ENCODE results near the gene LTBP3. TPM values are rescaled to one million over a fixed set of nuclear protein-coding genes. Genes with fewer than 3 reads are reported as not detected.

The LTBP3 gene
- total and polyA plus RNA-seq, 9 of the 15 experiments (the other 6 are each of a cell fraction or from before 2014, with no cell fraction given): 0.06 to 20.5 (median 4.8) TPM

- POLR2A ChIA-PET: interaction anchor here (0.6 to 27.6 kb wide), 65 partner anchors 10 to 721 kb away, joined by 3 to 2118 read pairs (median 11); partner anchors contain the start of genes CCDC85B, CDC42EP2, DPF2 and EHBP1L1
- H3K27ac ChIP-seq (ENCODE audit: extremely low read depth, low read depth, low read length): peak overlapping the region; percentile 99
- H3K4me2 ChIP-seq (ENCODE audit: insufficient read depth, low read length): peak overlapping the region; percentile 91
- H3K36me3 ChIP-seq (ENCODE audit: control insufficient read depth, insufficient read depth, low read length): peaks cover 42% of the 10 kb centered on the region
- peaks cover 30 to 31% of the 10 kb centered on the region in 2 experiments for H3K4me1 ChIP-seq (replicated peaks in 1 of 2; ENCODE audit: control insufficient read depth in 2 of 2, insufficient read depth in 2 of 2, low read length in 2 of 2)
- CTCF ChIA-PET (ENCODE audit: low intra/inter-chr PET ratio): no interaction called here
- in situ Hi-C loops (cut with MboI) (no loop called here), intact Hi-C loops (cut with micrococcal nuclease) (no loop called here)
- H2AFZ ChIP-seq (ENCODE audit: low read depth, low read length): peak overlapping the region; percentile 27; the same call in 1 of the 2 replicates
- FAIRE-seq (no peak), ATAC-seq (0 out of 3 replicates have a peak, but pooled peaks have one; percentile 5), DNase-seq (ENCODE audit: extremely low read depth in 1 of 4, low spot score in 3 of 4) (peak in 2 of 4 experiments; percentile 32 to 79)
- WGBS (ENCODE audit: insufficient coverage, low coverage, missing lambda C conversion rate): 1% methylated on average over 24 of the region's 24 CpGs
- H3K79me2 ChIP-seq (ENCODE audit: control insufficient read depth, insufficient read depth, low read length): peaks cover 95% of the 10 kb centered on the region
- peak overlapping the region; percentile 84 for H3K4me3 ChIP-seq
- no peaks in the 10 kb centered on the region for H3K9me3 ChIP-seq (replicated peaks; ENCODE audit: control insufficient read depth, insufficient read depth, low read depth, low read length)
- BruUV-seq (replicated peaks): TSS peak; percentile 31
- no peaks in the 10 kb centered on the region for H3K9me1 ChIP-seq (ENCODE audit: control insufficient read depth, insufficient read depth, low read length)
- no peaks in the 10 kb centered on the region for H3K27me3 ChIP-seq (ENCODE audit: control insufficient read depth in 2 of 2, insufficient read depth in 2 of 2, low read length in 2 of 2)
- H3K9ac ChIP-seq (ENCODE audit: insufficient read depth in 1 of 2, low read depth in 2 of 2, low read length in 2 of 2): peak overlapping the region; percentile 93 to 100
- peaks cover 40% of the 10 kb centered on the region for H4K20me1 ChIP-seq (replicated peaks; ENCODE audit: control insufficient read depth, insufficient read depth, low read length)
- TF ChIP-seq ZNF740 (CRISPR knock-in tag; IDR thresholded peaks at IDR 0.05) (peak; percentile 35; the same call in 1 of the 2 replicates), ZNF740 (tag; IDR thresholded peaks at IDR 0.05) (no peak), RBFOX2 (IDR thresholded peaks at IDR 0.05; ENCODE audit: low read depth, low read length) (peak; percentile 61), SUPT5H (IDR thresholded peaks at IDR 0.05) (peak; percentile 61; the same call in 1 of the 2 replicates), JUN (IDR thresholded peaks at IDR 0.05; ENCODE audit: borderline replicate concordance, low read depth, low read length) (0 out of 2 replicates have a peak, but pooled peaks have one; percentile 35), JUN (CRISPR knock-in tag; IDR thresholded peaks at IDR 0.05; ENCODE audit: borderline replicate concordance) (no peak), ZBTB7A (IDR thresholded peaks at IDR 0.05; ENCODE audit: borderline replicate concordance, control insufficient read depth, low read depth, low read length) (peak; percentile 22; the same call in 1 of the 2 replicates), EP300 (IDR thresholded peaks at IDR 0.05; ENCODE audit: low read length) (peak; percentile 31; the same call in 1 of the 2 replicates), POLR2A (conservative IDR thresholded peaks at IDR 0.05) (peak; percentile 11), CEBPB (tag; IDR thresholded peaks at IDR 0.05) (peak; percentile 98), CEBPG (CRISPR knock-in tag; IDR thresholded peaks at IDR 0.05) (peak; percentile 95), CEBPG (tag; conservative IDR thresholded peaks at IDR 0.05 in 1 of 2, IDR thresholded peaks at IDR 0.05 in 1 of 2) (peak; percentile 95 to 99), CREM (IDR thresholded peaks at IDR 0.05; ENCODE audit: low read depth) (0 out of 2 replicates have a peak, but pooled peaks have one; percentile 22), HMG20B (CRISPR knock-in tag; IDR thresholded peaks at IDR 0.05) (0 out of 2 replicates have a peak, but pooled peaks have one; percentile 34), L3MBTL2 (IDR thresholded peaks at IDR 0.05) (no peak), THRAP3 (IDR thresholded peaks at IDR 0.05; ENCODE audit: borderline replicate concordance) (peak; percentile 81; the same call in 1 of the 2 replicates)
- TF ChIP-seq, protein P1, sequence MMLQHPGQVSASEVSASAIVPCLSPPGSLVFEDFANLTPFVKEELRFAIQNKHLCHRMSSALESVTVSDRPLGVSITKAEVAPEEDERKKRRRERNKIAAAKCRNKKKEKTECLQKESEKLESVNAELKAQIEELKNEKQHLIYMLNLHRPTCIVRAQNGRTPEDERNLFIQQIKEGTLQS (IDR thresholded peaks at IDR 0.05): peak; percentile 76
- TF ChIP-seq, protein P1 (CRISPR knock-in tag; conservative IDR thresholded peaks at IDR 0.05): no peak
Observed at GRCh38 chr11:65498042-65498726, 60.0 kb downstream of the LTBP3 start.
